HepG2 (cell line): ENCODE data around the gene ZNF48. TPM values are rescaled to one million over a fixed set of nuclear protein-coding genes. Genes with fewer than 3 reads are reported as not detected.

Source experiments
- AGO1 ChIP-seq: fragments of 200-400 bp; formaldehyde crosslinking; IDR thresholded peaks from 2 replicates; pipeline ENCODE4 v1.6.1; 2017; ENCODE audit warnings: mild to moderate bottlenecking, low read depth, low read length, moderate library complexity; ENCODE audit not compliant: poor library complexity, severe bottlenecking
- ARNT ChIP-seq: fragments of 450-650 bp; IDR thresholded peaks from 2 replicates; pipeline ENCODE4 v1.6.1; 2017
- CCAR2 ChIP-seq: fragments of 200-400 bp; formaldehyde crosslinking; optimal IDR thresholded peaks from 2 replicates; pipeline ENCODE3; 2018; ENCODE audit warnings: low read depth, mild to moderate bottlenecking, low read length, moderate library complexity
- KDM4B ChIP-seq: sonication (generic); formaldehyde crosslinking; IDR thresholded peaks from 2 replicates; pipeline ENCODE4 v1.4.0; 2020; ENCODE audit warnings: missing genetic modification reagents
- SOX13 ChIP-seq, 3 experiments: fragments of 450-650 bp in 1 of 3; sonication (generic) in 1 of 3; formaldehyde crosslinking in 1 of 3; IDR thresholded peaks in 2 of 3; conservative IDR thresholded peaks in 1 of 3; 2 replicates each; pipeline versions ENCODE4 v1.5.0 to v1.6.1; 2016 to 2020; ENCODE audit warnings: antibody characterized with exemption in 1 of 3, mild to moderate bottlenecking in 1 of 3, missing compliant biosample characterization in 1 of 3, missing genetic modification reagents in 1 of 3, moderate library complexity in 1 of 3
- ZNF44 ChIP-seq: sonication (generic); formaldehyde crosslinking; IDR thresholded peaks from 2 replicates; pipeline ENCODE4 v1.5.1; 2020; ENCODE audit warnings: mild to moderate bottlenecking, missing genetic modification reagents
- ZNF615 ChIP-seq: sonication (generic); formaldehyde crosslinking; IDR thresholded peaks from 2 replicates; pipeline ENCODE4 v1.5.0; 2020; ENCODE audit warnings: mild to moderate bottlenecking, missing genetic modification reagents, borderline replicate concordance
- ZNF652 ChIP-seq: IDR thresholded peaks from 2 replicates; pipeline ENCODE4 v1.6.1; 2016; ENCODE audit warnings: low read depth, borderline replicate concordance
- ZNF724P ChIP-seq: sonication (generic); formaldehyde crosslinking; IDR thresholded peaks from 2 replicates; pipeline ENCODE4 v1.8.0; 2022; ENCODE audit warnings: missing genetic modification reagents, borderline replicate concordance
- ZNF75D ChIP-seq: sonication (generic); formaldehyde crosslinking; IDR thresholded peaks from 2 replicates; pipeline ENCODE4 v1.8.1; 2023; ENCODE audit warnings: missing genetic modification reagents, mild to moderate bottlenecking, borderline replicate concordance
- ZNF772 ChIP-seq: sonication (generic); formaldehyde crosslinking; IDR thresholded peaks from 2 replicates; pipeline ENCODE4 v1.5.0; 2020; ENCODE audit warnings: mild to moderate bottlenecking, missing genetic modification reagents
- polyA plus RNA-seq, 8 experiments: library from polyadenylated mRNA; depleted of rRNA in 3 of 8; stranded (reverse) in 7 of 8; unstranded in 1 of 8; fragments of >200 nt; fragmentation: Illumina TruSeq in 4 of 8; extraction: Trizol in 4 of 8; gene quantifications; 2 replicates each; pipeline versions ENCODE4 v1.2.1 to v1.2.3, GENCODE V29; 2011 to 2016; ENCODE audit warnings: low read depth in 4 of 8, missing spikeins in 1 of 8, mixed read lengths in 1 of 8; ENCODE audit not compliant: insufficient read depth in 1 of 8
- total RNA-seq, 5 experiments: library from RNA; depleted of rRNA; stranded (reverse); fragments of >200 nt; fragmentation: Illumina TruSeq; extraction: Trizol; gene quantifications; 2 replicates each; pipeline ENCODE4 v1.2.3, GENCODE V29; 2016; ENCODE audit warnings: low read depth in 1 of 5
- TF ChIP-seq, protein P1 (sequence below), 2 experiments: fragments of 450-650 bp in 1 of 2; sonication (generic) in 1 of 2; formaldehyde crosslinking in 1 of 2; IDR thresholded peaks; 2 replicates each; pipeline versions ENCODE4 v1.6.1 to v1.8.0; 2016 to 2022; ENCODE audit warnings: antibody characterized with exemption in 1 of 2, mild to moderate bottlenecking in 1 of 2, missing genetic modification reagents in 1 of 2
- TF ChIP-seq, protein P2 (sequence below): sonication (generic); formaldehyde crosslinking; IDR thresholded peaks from 2 replicates; pipeline ENCODE4 v1.4.0; 2020; ENCODE audit warnings: mild to moderate bottlenecking, missing genetic modification reagents
- TF ChIP-seq, protein P3 (sequence below): sonication (generic); formaldehyde crosslinking; IDR thresholded peaks from 2 replicates; pipeline ENCODE4 v1.4.0; 2020; ENCODE audit warnings: mild to moderate bottlenecking, missing genetic modification reagents

ZNF48 gene
- total and polyA plus RNA-seq, 2 of the 13 experiments (the other 11 are each of a cell fraction or from before 2014, with no cell fraction given) = 9.9 to 12.3 TPM

DNA sequence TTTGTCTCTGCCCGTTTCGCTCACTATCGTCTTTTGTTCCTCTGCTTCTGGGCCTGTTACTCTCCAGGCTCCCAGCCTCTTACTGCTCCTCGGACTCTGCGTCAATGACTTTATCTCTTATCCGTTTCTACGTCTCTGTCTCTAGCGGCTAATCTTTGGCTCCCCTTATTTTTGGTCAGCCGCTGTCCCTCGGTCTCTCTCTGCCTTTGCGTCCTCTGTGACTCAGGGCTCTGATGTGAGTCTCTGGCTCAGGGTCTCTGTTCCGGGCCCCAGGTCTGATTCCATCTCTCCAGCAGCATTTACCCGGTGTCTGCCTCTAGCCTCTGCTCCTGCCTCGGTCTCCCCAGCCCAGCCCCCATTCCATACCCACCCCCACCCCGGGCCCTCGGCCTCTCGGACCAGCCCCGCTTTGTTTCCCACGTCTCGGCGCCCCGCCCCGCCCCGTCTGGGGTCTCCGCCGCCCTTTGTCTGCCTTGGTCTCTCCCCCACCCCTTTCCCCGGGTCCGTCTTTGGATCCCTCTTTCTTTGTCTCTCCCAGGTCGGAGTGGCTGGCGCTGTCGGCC lies 547 bp upstream of the ZNF48 start (continued):
- TF ChIP-seq ZNF652 (CRISPR knock-in tag) (no peak), ZNF772 (CRISPR knock-in tag) (0 out of 2 replicates have a peak, but pooled peaks have one; percentile 25), ARNT (no peak), ZNF724P (CRISPR knock-in tag) (0 out of 2 replicates have a peak, but pooled peaks have one; percentile 41), ZNF75D (CRISPR knock-in tag) (peak; percentile 71; the same call in 1 of the 2 replicates), SOX13 (IDR thresholded peaks at IDR 0.05) (no peak), SOX13 (CRISPR knock-in tag; conservative IDR thresholded peaks at IDR 0.05 in 1 of 2, IDR thresholded peaks at IDR 0.05 in 1 of 2) (peak in 1 of 2 experiments; percentile 23; a peak in 1 of 4 replicates), ZNF615 (0 out of 2 replicates have a peak, but pooled peaks have one; percentile 23), AGO1 (no peak), KDM4B (no peak), CCAR2 (no peak), ZNF44 (CRISPR knock-in tag) (no peak; the same call in 1 of the 2 replicates)
- TF ChIP-seq, protein P1, sequence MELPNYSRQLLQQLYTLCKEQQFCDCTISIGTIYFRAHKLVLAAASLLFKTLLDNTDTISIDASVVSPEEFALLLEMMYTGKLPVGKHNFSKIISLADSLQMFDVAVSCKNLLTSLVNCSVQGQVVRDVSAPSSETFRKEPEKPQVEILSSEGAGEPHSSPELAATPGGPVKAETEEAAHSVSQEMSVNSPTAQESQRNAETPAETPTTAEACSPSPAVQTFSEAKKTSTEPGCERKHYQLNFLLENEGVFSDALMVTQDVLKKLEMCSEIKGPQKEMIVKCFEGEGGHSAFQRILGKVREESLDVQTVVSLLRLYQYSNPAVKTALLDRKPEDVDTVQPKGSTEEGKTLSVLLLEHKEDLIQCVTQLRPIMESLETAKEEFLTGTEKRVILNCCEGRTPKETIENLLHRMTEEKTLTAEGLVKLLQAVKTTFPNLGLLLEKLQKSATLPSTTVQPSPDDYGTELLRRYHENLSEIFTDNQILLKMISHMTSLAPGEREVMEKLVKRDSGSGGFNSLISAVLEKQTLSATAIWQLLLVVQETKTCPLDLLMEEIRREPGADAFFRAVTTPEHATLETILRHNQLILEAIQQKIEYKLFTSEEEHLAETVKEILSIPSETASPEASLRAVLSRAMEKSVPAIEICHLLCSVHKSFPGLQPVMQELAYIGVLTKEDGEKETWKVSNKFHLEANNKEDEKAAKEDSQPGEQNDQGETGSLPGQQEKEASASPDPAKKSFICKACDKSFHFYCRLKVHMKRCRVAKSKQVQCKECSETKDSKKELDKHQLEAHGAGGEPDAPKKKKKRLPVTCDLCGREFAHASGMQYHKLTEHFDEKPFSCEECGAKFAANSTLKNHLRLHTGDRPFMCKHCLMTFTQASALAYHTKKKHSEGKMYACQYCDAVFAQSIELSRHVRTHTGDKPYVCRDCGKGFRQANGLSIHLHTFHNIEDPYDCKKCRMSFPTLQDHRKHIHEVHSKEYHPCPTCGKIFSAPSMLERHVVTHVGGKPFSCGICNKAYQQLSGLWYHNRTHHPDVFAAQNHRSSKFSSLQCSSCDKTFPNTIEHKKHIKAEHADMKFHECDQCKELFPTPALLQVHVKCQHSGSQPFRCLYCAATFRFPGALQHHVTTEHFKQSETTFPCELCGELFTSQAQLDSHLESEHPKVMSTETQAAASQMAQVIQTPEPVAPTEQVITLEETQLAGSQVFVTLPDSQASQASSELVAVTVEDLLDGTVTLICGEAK (IDR thresholded peaks at IDR 0.05) = no peak
- TF ChIP-seq, protein P1 (CRISPR knock-in tag; IDR thresholded peaks at IDR 0.05) = no peak
- TF ChIP-seq, protein P2, sequence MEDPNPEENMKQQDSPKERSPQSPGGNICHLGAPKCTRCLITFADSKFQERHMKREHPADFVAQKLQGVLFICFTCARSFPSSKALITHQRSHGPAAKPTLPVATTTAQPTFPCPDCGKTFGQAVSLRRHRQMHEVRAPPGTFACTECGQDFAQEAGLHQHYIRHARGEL (CRISPR knock-in tag) = 0 out of 2 replicates have a peak, but pooled peaks have one; percentile 56
- TF ChIP-seq, protein P3, sequence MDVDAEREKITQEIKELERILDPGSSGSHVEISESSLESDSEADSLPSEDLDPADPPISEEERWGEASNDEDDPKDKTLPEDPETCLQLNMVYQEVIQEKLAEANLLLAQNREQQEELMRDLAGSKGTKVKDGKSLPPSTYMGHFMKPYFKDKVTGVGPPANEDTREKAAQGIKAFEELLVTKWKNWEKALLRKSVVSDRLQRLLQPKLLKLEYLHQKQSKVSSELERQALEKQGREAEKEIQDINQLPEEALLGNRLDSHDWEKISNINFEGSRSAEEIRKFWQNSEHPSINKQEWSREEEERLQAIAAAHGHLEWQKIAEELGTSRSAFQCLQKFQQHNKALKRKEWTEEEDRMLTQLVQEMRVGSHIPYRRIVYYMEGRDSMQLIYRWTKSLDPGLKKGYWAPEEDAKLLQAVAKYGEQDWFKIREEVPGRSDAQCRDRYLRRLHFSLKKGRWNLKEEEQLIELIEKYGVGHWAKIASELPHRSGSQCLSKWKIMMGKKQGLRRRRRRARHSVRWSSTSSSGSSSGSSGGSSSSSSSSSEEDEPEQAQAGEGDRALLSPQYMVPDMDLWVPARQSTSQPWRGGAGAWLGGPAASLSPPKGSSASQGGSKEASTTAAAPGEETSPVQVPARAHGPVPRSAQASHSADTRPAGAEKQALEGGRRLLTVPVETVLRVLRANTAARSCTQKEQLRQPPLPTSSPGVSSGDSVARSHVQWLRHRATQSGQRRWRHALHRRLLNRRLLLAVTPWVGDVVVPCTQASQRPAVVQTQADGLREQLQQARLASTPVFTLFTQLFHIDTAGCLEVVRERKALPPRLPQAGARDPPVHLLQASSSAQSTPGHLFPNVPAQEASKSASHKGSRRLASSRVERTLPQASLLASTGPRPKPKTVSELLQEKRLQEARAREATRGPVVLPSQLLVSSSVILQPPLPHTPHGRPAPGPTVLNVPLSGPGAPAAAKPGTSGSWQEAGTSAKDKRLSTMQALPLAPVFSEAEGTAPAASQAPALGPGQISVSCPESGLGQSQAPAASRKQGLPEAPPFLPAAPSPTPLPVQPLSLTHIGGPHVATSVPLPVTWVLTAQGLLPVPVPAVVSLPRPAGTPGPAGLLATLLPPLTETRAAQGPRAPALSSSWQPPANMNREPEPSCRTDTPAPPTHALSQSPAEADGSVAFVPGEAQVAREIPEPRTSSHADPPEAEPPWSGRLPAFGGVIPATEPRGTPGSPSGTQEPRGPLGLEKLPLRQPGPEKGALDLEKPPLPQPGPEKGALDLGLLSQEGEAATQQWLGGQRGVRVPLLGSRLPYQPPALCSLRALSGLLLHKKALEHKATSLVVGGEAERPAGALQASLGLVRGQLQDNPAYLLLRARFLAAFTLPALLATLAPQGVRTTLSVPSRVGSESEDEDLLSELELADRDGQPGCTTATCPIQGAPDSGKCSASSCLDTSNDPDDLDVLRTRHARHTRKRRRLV = no peak
